Naive thymus-derived CD8-positive, alpha-beta T cell (primary cell): ENCODE measurements around the gene CEMIP2. TPM values are rescaled to one million over a fixed set of nuclear protein-coding genes. Genes with fewer than 3 reads are reported as not detected.

Source experiments
- ATAC-seq, 2 donors: fragments of 150-1000 bp; cut with Tn5 transposase in 1 of 2; sonication (Bioruptor Pico), chemical (Tn5 transposase) in 1 of 2; 1 replicate in 1 of 2; 2 replicates in 1 of 2; pipeline ENCODE4 v1.10.0; 2021; ENCODE audit warnings: mild to moderate bottlenecking in 2 of 2, moderate library complexity in 2 of 2
- POLR2A ChIA-PET: fragments of 350-600 bp; sonication (Branson Sonifier 250); formaldehyde crosslinking; loops from one replicate; lab custom pipeline; 2021; ENCODE audit warnings: antibody characterized with exemption; lab: Charles Lee
- DNase-seq, 10 donors: peaks; one replicate each; pipeline versions ENCODE4 v3.0.0 to v3.0.0-alpha.2; 2020 to 2022
- H3K27ac Mint-ChIP-seq, 10 donors: one replicate each; pipeline ENCODE4 v1.8.0; 2020 to 2022; ENCODE audit warnings: mild to moderate bottlenecking in 10 of 10, mixed read lengths in 10 of 10, moderate library complexity in 4 of 10, inconsistent platforms in 1 of 10
- H3K27me3 Mint-ChIP-seq, 5 donors: one replicate each; pipeline ENCODE4 v1.8.0; 2021 to 2022; ENCODE audit warnings: mixed read lengths in 5 of 5
- H3K36me3 Mint-ChIP-seq, 3 donors: one replicate each; pipeline ENCODE4 v1.8.0; 2020 to 2022; ENCODE audit warnings: mixed read lengths in 3 of 3, mild to moderate bottlenecking in 2 of 3, inconsistent platforms in 1 of 3
- H3K4me1 Mint-ChIP-seq, 4 donors: one replicate each; pipeline ENCODE4 v1.8.0; 2021 to 2022; ENCODE audit warnings: mixed read lengths in 4 of 4
- H3K4me3 Mint-ChIP-seq, 10 donors: one replicate each; pipeline ENCODE4 v1.8.0; 2020 to 2022; ENCODE audit warnings: mild to moderate bottlenecking in 10 of 10, mixed read lengths in 10 of 10, moderate library complexity in 6 of 10, inconsistent platforms in 1 of 10
- H3K9me3 Mint-ChIP-seq, 9 donors: one replicate each; pipeline ENCODE4 v1.8.0; 2020 to 2022; ENCODE audit warnings: mixed read lengths in 9 of 9, mild to moderate bottlenecking in 3 of 9, inconsistent platforms in 1 of 9, moderate library complexity in 1 of 9
- polyA plus RNA-seq, 3 donors: library from polyadenylated mRNA; unstranded; fragments of 300-500 nt; fragmentation: Illumina TruSeq; gene quantifications; one replicate each; pipeline ENCODE4 v1.2.3, GENCODE V29; 2021
- total RNA-seq, 8 experiments: library from RNA in 2 of 8; stranded (reverse) in 2 of 8; gene quantifications; one replicate each; pipeline ENCODE4 v1.2.3 and lab custom pipeline; 2021 to 2026

Gene CEMIP2
- total and polyA plus RNA-seq, 5 experiments from 2014 or later: 5.9 to 71.9 (median 12.9) TPM

DNA sequence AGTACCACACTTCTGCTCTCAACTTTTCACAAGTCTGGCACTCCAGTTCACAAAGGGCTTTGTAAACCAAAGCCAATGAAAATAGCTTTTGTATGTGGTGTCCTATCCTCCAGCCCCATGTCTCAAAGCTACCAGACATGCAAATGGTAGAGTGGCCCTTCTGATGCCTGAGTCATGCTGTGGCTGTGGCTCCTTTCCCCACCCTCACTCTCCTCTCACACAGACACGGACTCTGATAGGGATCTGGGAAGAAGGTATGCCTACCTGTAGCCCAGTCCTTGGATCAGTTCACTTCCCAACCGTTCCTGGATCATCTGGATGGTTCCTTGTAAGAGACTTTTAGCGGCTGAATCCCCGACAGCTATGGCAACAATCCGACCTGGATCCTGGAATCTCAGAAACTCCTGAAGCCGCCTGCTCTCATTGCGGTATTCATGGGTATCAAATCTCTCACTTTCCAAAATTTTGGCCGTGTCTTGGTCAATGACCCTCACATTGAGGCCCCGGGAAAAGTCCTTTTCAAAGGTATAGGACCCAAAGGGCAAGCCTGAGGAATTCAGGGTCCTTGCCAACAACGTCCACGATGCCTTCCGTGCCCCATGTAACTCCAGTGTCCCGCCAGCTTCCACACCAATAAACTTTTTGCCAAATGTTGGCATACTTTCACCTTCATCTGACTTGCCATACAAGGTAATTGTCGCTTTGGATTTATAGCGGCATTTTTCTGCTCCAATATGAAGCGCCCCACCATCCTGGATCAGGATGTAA lies 23.4 kb downstream of the CEMIP2 start:
- Mint-ChIP-seq H3K4me1 (peaks cover 14 to 42% (median 18%) of the 10 kb centered on the region in 4 donors), H3K9me3 (no peaks in the 10 kb centered on the region), H3K27me3 (no peaks in the 10 kb centered on the region), H3K27ac (peak overlapping the region in 3 of 10 donors; percentile 68 to 79 (median 72)), H3K4me3 (no peak overlapping the region), H3K36me3 (peaks cover 15 to 77% (median 33%) of the 10 kb centered on the region in 3 donors)
- POLR2A ChIA-PET: no interaction called here
- ATAC-seq (no peak), DNase-seq (no peak)

DNA sequence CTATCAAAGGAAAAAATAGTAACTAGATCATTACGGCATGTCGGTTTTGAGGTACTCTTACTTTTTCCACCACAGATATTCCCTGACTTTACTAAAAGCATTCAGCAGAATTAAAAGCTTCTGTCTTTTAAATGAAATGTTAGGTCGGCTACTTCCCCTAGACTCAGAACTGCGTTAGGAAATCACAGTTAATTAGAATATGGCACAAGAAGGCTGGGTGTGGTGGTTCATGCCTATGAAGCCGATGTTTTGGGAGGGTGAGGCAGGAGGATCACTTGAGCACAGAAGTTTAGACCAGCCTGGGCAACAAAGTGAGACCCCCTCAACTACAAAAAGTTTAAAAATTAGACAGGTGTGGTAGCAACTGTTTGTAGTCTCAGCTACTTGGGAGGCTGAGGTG lies 24.4 kb downstream of the CEMIP2 start:
- Mint-ChIP-seq H3K27me3 (no peaks in the 10 kb centered on the region), H3K27ac (no peak overlapping the region), H3K4me1 (peaks cover 14 to 41% (median 17%) of the 10 kb centered on the region in 4 donors), H3K9me3 (no peaks in the 10 kb centered on the region), H3K4me3 (no peak overlapping the region), H3K36me3 (peaks cover 19 to 78% (median 35%) of the 10 kb centered on the region in 3 donors)
- DNase-seq (no peak), ATAC-seq (no peak)
- POLR2A ChIA-PET: no interaction called here

- Mint-ChIP-seq H3K4me3 (no peak overlapping the region), H3K9me3 (no peaks in the 10 kb centered on the region), H3K27ac (peak overlapping the region in 1 of 10 donors; percentile 36), H3K36me3 (peaks cover 16 to 78% (median 31%) of the 10 kb centered on the region in 3 donors), H3K4me1 (peaks cover 11 to 36% (median 15%) of the 10 kb centered on the region in 4 donors), H3K27me3 (no peaks in the 10 kb centered on the region)
- DNase-seq (no peak), ATAC-seq (no peak)
- POLR2A ChIA-PET: no interaction called here
Measured at GRCh38 chr9:71743217-71743705, 25.1 kb downstream of the CEMIP2 start.

DNA sequence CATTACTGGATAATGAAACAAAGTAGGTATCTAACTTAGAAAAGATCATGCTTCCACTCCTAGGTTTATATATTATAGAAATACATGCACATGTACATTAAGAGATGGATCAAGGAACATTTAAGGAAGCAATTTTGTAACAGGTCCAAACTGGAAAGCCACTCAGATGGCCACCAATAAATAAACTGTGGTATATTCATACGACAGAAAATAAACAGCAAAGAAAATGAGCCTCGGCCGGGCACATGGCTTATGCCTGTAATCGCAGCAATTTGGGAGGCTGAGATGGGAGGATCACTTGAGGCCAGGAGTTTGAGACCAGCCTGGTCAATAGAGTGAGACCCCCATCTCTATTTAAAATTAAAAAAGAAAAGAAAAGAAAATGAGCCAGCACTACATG lies 25.6 kb downstream of the CEMIP2 start:
- Mint-ChIP-seq H3K27me3 (no peaks in the 10 kb centered on the region), H3K9me3 (no peaks in the 10 kb centered on the region), H3K4me3 (no peak overlapping the region), H3K36me3 (peaks cover 13 to 78% (median 31%) of the 10 kb centered on the region in 3 donors), H3K4me1 (peaks cover 8 to 30% (median 15%) of the 10 kb centered on the region in 4 donors), H3K27ac (peak overlapping the region in 1 of 10 donors; percentile 38)
- POLR2A ChIA-PET: no interaction called here
- DNase-seq: no peak
- ATAC-seq: no peak

DNA sequence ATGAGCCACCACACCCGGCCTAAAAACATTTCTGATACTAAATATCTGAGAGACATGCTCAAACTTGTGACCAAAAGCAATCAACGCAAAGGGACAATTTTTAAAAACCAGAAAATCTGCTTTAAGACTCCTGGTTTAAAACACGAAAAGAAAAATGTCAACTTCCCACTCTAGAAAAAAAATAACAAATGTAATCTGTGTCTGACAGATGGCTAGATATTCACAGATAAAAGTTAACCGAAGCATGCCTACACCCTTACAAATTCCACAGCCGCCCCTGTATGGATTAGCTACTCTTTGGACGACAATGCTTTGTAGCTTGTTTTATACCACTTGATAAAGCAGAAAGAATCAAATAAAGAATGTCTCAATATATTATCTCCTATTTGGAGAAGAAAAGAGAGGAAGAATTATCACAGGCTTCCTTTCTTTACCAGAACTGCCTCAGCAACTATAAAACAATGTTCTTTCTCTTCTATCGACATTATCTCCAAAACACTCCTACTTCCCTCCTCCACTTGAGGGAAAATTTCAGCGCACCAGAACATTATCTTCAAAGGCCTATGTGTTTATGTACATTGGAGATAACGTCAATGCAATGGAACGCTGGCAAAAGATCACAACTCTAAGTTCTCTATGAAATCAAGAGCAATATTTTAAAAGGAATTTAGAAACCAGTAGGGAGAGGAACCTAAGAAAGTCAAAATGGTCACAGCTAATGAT lies 26.2 kb downstream of the CEMIP2 start:
- H3K4me3 Mint-ChIP-seq: peak overlapping the region in 1 of 10 donors; percentile 10
- ATAC-seq: no peak
- DNase-seq: no peak
- H3K9me3 Mint-ChIP-seq: no peaks in the 10 kb centered on the region
- H3K4me1 Mint-ChIP-seq: peaks cover 8 to 24% (median 15%) of the 10 kb centered on the region in 4 donors
- H3K36me3 Mint-ChIP-seq: peaks cover 13 to 78% (median 31%) of the 10 kb centered on the region in 3 donors
- H3K27me3 Mint-ChIP-seq: no peaks in the 10 kb centered on the region
- peak overlapping the region in 2 of 10 donors; percentile 67 to 71 for H3K27ac Mint-ChIP-seq
- POLR2A ChIA-PET: no interaction called here

DNA sequence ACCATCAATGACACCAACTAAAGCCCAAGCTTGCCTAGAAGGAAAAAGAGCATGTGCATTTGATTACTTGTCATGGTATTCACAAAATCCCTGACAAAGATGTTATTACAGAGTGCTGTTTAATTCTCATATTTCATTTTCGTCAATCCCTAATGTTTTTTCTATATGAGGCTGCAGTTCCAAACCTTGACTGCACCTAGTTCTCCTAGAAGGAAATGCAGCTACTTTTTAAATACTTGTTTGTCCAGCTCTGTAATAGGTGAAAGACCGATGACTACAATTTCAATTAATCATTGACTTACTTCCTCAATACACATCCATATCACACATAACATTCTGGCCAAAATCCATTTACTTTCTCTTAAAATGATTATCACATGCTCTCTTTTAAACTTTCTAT lies 28.1 kb downstream of the CEMIP2 start:
- ATAC-seq: no peak
- POLR2A ChIA-PET: interaction anchor here (0.6 kb wide), 1 partner anchor 25 kb away, joined by 4 read pairs; no protein-coding TSS in a partner anchor
- DNase-seq: no peak
- Mint-ChIP-seq H3K27me3 (no peaks in the 10 kb centered on the region), H3K27ac (peak overlapping the region in 3 of 10 donors; percentile 9 to 38 (median 28)), H3K36me3 (peaks cover 7 to 80% (median 18%) of the 10 kb centered on the region in 3 donors), H3K4me1 (peaks cover 10 to 18% (median 13%) of the 10 kb centered on the region in 4 donors), H3K4me3 (no peak overlapping the region), H3K9me3 (no peaks in the 10 kb centered on the region)

- Mint-ChIP-seq H3K4me3 (no peak overlapping the region), H3K27ac (no peak overlapping the region), H3K9me3 (no peaks in the 10 kb centered on the region), H3K36me3 (peaks cover 7 to 86% (median 25%) of the 10 kb centered on the region in 3 donors), H3K4me1 (peaks cover 2 to 7% (median 6%) of the 10 kb centered on the region in 4 donors), H3K27me3 (no peaks in the 10 kb centered on the region)
- DNase-seq (no peak), ATAC-seq (no peak)
- POLR2A ChIA-PET: interaction anchor here (1.1 kb wide), 1 partner anchor 29 kb away, joined by 3 read pairs; no protein-coding TSS in a partner anchor
Measured at GRCh38 chr9:71737455-71737854, 30.9 kb downstream of the CEMIP2 start.

DNA sequence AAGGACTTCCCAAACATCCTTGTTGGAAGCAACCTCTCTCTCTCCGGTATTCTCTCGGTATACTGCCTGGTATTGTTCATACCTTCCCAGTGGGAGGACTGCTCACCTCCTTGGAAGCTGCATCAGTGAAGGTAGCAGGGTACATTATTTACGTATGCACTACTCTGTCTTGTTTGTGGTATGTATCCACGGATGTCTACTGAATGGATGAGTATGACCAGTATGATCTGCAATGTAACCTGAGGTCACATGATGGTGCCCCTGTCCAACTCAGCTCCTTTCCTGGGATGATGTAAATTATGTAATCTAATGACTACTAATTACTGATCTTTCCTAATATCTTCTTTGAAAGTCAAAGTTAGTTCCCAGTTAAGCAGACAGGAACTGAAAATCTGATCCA lies 32.1 kb downstream of the CEMIP2 start:
- Mint-ChIP-seq H3K4me3 (no peak overlapping the region), H3K4me1 (peaks cover 2 to 7% (median 6%) of the 10 kb centered on the region in 4 donors), H3K9me3 (no peaks in the 10 kb centered on the region), H3K27me3 (no peaks in the 10 kb centered on the region), H3K27ac (peak overlapping the region in 3 of 10 donors; percentile 4 to 44 (median 10)), H3K36me3 (peaks cover 7 to 92% (median 25%) of the 10 kb centered on the region in 3 donors)
- DNase-seq (no peak), ATAC-seq (no peak)
- POLR2A ChIA-PET: interaction anchor here (1.1 kb wide), 1 partner anchor 30 kb away, joined by 3 read pairs; no protein-coding TSS in a partner anchor

- Mint-ChIP-seq H3K27ac (peak overlapping the region in 2 of 10 donors; percentile 7 to 48), H3K9me3 (no peaks in the 10 kb centered on the region), H3K4me3 (no peak overlapping the region), H3K27me3 (no peaks in the 10 kb centered on the region), H3K4me1 (peaks cover 0 to 6% (median 3%) of the 10 kb centered on the region in 4 donors), H3K36me3 (peaks cover 18 to 97% (median 33%) of the 10 kb centered on the region in 3 donors)
- DNase-seq (no peak), ATAC-seq (no peak)
- POLR2A ChIA-PET: interaction anchor here (0.6 kb wide), 1 partner anchor 132 kb away, joined by 3 read pairs; no protein-coding TSS in a partner anchor
Measured at GRCh38 chr9:71734950-71735349, 33.4 kb downstream of the CEMIP2 start.

- Mint-ChIP-seq H3K27ac (peak overlapping the region in 3 of 10 donors; percentile 8 to 55 (median 37)), H3K4me3 (no peak overlapping the region), H3K9me3 (no peaks in the 10 kb centered on the region), H3K27me3 (no peaks in the 10 kb centered on the region), H3K36me3 (peaks cover 16 to 97% (median 35%) of the 10 kb centered on the region in 3 donors), H3K4me1 (peaks cover 0 to 6% (median 3%) of the 10 kb centered on the region in 4 donors)
- POLR2A ChIA-PET: no interaction called here
- DNase-seq (no peak), ATAC-seq (no peak)
Measured at GRCh38 chr9:71733176-71733575, 35.1 kb downstream of the CEMIP2 start.

GRCh38 chr9:71729816-71730526 lies 38.3 kb downstream of the CEMIP2 start:
- POLR2A ChIA-PET: no interaction called here
- H3K27me3 Mint-ChIP-seq: no peaks in the 10 kb centered on the region
- H3K9me3 Mint-ChIP-seq: no peaks in the 10 kb centered on the region
- H3K36me3 Mint-ChIP-seq: peaks cover 16 to 94% (median 38%) of the 10 kb centered on the region in 3 donors
- peak overlapping the region in 2 of 10 donors; percentile 19 to 44 for H3K27ac Mint-ChIP-seq
- DNase-seq (no peak), ATAC-seq (no peak)
- H3K4me1 Mint-ChIP-seq: peaks cover 0 to 6% (median 3%) of the 10 kb centered on the region in 4 donors
- no peak overlapping the region for H3K4me3 Mint-ChIP-seq

GRCh38 chr9:71726723-71727122 lies 41.6 kb downstream of the CEMIP2 start:
- H3K27ac Mint-ChIP-seq: peak overlapping the region in 2 of 10 donors; percentile 4 to 7
- H3K36me3 Mint-ChIP-seq: peaks cover 16 to 97% (median 36%) of the 10 kb centered on the region in 3 donors
- no peaks in the 10 kb centered on the region for H3K27me3 Mint-ChIP-seq
- H3K9me3 Mint-ChIP-seq: no peaks in the 10 kb centered on the region
- POLR2A ChIA-PET: no interaction called here
- no peak overlapping the region for H3K4me3 Mint-ChIP-seq
- ATAC-seq (no peak), DNase-seq (no peak)
- H3K4me1 Mint-ChIP-seq: peaks cover 0 to 3% (median under 1%) of the 10 kb centered on the region in 4 donors
